Measurements from ENCODE around the gene PPP1CA.
"Not testable (repeated sequence)": the region's sequence is repeated elsewhere in the genome, so short reads cannot be mapped to it uniquely, and the experiment has no call there.

Gene PPP1CA

GRCh38 chr11:67434395-67434881, 32.8 kb upstream of the PPP1CA start:
- no peak for DNase-seq (ENCODE audit: low read depth)

- DNase-seq (ENCODE audit: low read depth), result no peak
Observed at GRCh38 chr11:67433536-67434394, 32.1 kb upstream of the PPP1CA start.

GRCh38 chr11:67432655-67433349, 31.1 kb upstream of the PPP1CA start:
- DNase-seq (ENCODE audit: low read depth), result no peak

DNA sequence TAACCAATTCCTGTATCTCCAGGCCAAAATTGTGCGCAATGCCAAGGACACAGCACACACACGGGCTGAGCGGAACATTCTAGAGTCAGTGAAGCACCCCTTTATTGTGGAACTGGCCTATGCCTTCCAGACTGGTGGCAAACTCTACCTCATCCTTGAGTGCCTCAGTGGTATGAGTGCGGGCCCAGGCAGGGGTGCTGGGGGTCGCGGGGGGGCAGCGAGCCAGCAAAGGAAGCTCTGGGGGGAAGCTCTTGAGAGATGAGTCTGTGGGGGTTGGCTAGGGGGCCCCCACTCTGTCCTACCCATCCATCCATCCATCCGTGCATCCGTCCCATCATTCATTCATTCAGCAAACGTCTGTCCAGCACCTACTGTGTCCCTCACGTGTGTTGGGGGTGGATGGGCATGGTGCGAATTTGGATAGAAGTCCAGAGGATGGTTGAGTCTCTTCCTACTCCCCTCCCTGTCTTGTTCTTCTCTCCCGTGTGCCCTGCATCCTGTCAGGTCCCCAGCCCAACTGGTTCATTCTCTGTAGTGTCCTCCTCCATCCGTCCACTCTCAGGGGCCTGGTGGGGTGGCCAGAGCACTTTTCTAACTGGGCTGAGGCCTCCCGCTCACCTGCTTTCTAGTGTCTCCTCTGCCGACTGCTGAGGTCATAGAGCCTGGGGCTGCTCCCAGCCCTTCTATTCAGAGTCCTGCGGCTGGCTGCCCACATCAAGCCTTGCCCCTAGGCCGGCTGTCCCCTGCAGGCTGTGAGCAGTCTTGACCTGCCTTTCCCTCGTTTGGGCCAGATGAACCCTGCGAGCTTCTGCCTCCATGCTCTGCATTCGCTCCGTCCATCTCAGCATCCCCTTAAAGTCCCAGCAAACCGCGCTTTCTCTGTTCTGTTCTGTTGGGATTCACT, 29.9 kb upstream of the PPP1CA start:
- no peak for DNase-seq (ENCODE audit: low read depth)

- DNase-seq (ENCODE audit: low read depth), result no peak
Observed at GRCh38 chr11:67429722-67430121, 28.1 kb upstream of the PPP1CA start.

DNA sequence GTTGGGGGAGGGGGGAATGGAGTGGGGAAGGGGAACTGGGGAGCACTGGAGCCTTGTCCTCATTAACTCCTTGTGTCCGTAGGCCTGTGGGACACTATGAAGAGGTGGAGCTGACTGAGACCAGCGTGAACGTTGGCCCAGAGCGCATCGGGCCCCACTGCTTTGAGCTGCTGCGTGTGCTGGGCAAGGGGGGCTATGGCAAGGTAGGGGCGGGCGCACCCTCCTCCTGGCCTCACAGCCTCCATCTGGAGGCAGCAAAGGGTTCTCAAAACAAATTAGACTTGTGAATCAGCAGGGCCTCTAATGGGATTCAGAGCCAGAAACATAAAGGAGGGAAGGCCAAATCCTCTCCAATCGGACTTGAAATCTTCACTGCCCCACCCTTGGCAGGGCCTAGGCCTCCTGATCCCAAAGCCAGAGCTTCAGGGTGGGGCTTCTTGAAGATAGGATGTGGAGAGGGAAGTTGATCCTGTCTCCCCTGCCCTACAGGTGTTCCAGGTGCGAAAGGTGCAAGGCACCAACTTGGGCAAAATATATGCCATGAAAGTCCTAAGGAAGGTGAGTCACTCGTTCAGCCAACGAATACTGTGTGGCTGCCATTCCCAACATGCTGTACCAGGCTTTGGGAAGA, 27.5 kb upstream of the PPP1CA start:
- no peak for DNase-seq (ENCODE audit: low read depth)

DNA sequence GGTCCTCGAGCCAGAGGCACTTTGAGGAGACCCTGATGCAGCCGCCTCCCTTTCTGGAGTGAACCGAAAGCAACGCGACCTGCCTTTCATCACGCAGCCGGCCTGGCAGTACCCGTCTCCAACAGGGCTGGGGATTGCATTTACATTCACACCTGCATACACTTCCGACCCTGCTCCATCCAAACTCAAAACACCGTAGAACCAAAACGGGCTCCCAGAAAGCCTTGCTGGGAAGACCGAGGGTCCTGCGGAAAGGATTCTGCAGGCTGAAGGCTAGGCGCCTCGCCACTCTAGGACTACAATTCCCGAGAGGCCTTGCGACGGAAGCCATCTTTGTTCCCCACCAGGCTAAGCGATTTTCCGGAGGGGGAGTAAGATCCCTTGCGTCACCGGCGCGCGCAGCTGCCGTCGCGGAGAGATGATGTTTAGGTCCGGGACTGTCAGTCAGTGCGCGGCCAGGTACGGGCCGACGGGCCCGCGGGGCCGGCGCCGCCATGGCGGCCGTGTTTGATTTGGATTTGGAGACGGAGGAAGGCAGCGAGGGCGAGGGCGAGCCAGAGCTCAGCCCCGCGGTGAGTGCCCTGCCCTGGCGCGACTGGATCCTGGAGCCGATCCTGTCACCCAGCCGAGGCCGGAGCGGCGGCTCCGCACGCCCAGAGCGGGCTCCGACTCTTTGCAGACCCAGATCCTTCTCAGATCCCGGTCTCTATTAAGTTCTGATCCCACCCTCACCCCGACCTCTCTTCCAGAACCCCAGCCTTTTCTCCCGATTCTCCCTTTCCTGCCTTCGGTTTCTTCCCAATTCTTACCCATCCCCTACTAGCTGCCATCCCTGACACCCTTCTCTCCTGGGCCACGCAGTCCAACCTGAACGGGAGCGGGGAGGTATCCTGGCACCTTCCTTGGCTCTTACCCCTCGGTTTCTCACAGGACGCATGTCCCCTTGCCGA, 26.7 kb upstream of the PPP1CA start, which contains the start of gene RPS6KB2:
Gene RPS6KB2 (plus strand): TSS at position 443 of the 950 bp plus-strand sequence. CDS start 52 bp downstream, at position 495.
- peak; percentile 100 for DNase-seq (ENCODE audit: low read depth)

DNA sequence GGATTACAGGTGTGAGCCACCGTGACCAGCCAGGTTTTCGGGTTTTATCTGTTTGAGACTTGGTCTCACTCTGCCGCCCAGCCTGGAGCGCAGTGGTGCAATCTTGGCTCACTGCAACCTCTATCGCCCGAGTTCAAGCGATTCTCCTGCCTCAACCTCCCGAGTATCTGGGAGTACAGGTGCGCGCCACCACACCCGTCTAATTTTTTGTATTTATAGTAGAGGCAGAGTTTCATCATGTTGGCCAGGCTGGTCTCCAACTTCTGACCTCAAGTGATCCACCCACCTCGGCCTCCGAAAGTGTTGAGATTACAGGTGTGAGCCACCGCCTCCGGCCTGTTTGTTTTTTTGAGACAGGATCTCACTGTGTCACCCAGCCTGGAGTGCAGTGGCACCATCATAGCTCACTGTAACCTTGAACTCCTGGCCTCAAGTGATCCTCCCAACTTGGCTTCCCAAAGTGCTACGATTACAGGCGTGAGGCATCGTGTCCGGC, 25.8 kb upstream of the PPP1CA start:
- DNase-seq (ENCODE audit: low read depth), result not testable (repeated sequence)

DNA sequence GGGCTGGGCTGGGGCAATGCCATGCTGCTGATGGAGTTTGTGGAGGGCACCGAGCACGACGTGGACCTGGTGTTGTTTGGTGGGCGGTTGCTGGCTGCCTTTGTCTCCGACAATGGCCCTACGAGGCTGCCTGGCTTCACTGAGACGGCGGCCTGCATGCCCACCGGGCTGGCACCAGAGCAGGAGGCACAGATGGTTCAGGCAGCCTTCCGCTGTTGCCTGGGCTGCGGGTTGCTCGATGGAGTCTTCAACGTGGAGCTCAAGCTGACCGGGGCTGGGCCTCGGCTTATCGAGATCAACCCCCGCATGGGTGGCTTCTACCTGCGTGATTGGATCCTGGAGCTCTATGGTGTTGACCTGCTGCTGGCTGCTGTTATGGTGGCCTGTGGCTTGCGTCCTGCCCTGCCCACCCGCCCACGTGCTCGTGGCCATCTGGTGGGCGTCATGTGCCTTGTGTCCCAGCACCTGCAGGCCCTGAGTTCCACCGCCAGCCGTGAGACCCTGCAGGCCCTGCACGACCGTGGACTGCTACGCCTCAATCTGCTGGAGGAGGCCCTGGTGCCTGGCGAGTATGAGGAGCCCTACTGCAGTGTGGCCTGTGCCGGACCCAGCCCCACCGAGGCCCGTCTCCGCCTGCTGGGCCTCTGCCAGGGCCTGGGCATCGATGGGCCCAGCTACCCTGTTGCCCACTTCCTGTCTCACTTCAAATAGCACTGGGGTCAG, 22.4 kb upstream of the PPP1CA start:
- DNase-seq (ENCODE audit: low read depth), result no peak

- DNase-seq (ENCODE audit: low read depth), result no peak
Observed at GRCh38 chr11:67423466-67423865, 21.8 kb upstream of the PPP1CA start.

DNA sequence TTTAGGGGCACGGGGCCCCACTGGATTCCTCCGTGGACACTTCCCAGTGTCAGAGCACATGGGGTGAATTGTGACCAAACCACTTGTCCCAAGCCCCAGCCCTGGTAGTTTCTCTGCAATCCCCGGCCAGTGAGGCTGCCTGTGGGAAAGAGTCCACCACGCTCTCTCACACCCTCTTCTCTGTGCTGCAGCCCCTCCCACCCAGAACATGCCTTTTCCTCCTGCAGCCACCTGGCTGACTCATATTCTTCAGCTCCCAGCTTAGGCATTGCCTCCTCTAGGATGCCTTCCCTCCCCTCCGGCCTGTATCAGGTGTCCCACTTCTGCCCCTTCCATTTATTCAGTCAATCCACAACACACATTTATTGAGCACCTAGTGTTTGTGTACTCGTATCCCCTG, 21.2 kb upstream of the PPP1CA start:
- DNase-seq (ENCODE audit: low read depth), result no peak

DNA sequence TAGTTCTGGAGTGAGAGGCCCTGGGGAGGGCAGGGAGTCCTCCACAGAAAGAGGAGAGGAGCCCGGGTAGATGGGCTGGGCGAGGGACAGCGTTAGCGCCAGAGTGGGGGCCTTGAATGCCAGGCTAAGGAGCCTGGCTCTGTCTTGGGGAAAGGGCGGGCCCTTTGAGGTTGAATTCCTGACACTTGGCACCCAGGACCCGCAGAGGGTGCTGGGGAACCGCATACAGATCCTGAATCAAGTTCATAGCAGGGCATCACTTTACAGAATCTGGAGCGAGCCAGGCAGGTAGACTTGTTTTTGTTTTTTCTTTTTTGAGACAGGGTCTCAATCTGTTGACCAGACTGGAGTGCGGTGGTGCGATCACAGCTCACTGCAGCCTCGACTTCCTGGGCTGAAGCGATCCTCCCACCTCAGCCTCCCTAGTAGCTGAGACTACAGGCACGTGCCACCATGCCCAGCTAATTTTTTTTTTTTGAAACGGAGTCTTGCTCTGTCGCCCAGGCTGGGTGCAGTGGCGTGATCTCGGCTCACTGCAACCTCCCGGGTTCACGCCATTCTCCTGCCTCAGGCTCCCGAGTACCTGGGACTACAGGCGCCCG, 19.9 kb upstream of the PPP1CA start:
- no peak for DNase-seq (ENCODE audit: low read depth)

DNA sequence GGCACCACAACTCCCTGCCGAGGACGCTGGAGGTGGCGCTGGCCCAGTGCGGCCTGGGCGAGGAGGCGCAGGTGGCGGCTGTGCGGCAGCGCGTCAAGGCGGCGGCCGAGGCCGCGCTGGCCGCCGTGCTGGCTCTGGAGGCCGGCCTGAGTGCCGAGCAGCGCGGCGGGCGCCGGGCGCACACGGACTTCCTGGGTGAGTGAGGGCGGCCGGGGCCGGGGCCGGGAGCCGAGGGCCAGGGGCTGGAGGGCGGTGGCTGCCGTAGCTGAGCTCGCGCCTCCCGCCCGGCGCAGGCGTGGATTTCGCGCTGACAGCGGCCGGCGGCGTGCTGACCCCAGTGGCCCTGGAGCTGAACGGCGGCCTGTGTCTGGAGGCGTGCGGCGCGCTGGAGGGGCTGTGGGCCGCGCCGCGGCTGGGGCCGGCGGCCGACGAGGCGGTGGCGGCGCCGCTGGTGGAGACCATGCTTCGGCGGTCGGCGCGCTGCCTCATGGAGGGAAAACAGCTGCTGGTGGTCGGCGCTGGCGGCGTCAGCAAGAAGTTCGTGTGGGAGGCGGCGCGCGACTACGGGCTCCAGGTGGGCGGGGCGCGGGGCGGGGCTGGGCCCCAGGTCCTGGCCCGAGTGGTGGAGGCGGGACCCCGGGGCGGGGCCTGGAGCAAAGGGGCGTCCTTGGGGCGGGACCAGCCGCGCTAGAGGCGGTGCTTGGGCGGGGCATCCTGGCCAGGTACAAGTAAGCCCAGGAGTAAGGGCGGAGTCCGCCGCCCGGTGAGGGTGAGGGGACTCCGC, 19.2 kb upstream of the PPP1CA start:
- peak; percentile 97 for DNase-seq (ENCODE audit: low read depth)

DNA sequence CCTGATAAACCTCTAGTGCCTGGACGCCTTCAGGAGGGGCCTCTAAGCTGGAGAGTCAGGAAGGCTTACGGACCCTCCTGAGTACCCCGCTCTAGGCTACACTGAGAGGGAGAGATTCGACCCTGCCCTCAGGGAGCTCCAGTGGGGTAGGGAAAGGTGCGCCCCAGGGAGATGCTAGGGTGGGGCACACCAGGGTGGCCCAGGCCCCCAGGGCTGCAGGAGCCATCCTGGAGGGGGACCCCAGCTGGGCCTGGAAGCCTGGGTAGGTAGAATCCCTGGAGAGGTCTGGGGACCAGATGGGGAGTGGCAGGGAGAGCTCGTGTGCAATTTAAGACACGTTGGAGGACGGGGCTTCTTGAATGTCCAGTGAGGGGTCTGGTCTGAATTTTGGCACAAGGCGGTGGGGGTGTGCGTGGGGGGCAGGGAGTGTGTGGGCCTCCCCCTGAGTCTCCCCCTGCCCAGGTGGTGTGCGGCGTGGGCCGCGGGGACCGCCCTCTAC, 18.5 kb upstream of the PPP1CA start:
- no peak for DNase-seq (ENCODE audit: low read depth)

DNA sequence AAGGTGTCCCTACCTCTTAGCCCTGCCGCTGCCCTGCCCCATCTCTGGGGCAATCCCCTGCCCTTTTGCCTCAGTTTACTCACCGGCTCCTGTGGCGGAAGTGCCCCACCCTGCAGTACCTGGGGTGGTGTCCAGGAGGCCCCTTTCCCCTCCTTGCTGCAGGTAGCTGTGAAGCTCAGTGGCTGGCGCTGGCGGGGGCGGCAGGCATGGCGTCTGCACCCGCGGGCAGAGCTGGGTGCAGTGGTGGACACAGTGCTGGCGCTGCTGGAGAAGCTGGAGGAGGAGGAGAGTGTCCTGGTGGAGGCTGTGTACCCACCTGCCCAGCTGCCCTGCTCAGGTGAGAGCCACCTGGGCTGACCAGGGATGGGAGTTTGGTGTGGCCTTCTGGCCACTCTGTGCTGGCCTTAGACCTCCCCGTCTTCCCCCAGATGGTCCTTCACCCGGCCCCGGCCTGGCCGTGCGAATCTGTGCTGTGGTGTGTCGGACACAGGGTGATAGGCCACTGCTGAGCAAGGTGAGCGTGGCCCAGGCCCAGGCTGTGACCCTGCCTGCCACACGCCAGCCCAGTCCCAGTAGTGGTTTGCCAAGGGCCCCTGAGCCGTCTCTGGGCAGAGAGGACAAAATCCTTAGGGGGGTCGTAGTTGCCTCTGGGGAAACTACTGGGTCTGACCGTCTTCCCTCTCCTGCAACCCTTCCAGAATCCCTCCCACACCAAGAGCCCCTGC, 17.8 kb upstream of the PPP1CA start:
- no peak for DNase-seq (ENCODE audit: low read depth)

DNA sequence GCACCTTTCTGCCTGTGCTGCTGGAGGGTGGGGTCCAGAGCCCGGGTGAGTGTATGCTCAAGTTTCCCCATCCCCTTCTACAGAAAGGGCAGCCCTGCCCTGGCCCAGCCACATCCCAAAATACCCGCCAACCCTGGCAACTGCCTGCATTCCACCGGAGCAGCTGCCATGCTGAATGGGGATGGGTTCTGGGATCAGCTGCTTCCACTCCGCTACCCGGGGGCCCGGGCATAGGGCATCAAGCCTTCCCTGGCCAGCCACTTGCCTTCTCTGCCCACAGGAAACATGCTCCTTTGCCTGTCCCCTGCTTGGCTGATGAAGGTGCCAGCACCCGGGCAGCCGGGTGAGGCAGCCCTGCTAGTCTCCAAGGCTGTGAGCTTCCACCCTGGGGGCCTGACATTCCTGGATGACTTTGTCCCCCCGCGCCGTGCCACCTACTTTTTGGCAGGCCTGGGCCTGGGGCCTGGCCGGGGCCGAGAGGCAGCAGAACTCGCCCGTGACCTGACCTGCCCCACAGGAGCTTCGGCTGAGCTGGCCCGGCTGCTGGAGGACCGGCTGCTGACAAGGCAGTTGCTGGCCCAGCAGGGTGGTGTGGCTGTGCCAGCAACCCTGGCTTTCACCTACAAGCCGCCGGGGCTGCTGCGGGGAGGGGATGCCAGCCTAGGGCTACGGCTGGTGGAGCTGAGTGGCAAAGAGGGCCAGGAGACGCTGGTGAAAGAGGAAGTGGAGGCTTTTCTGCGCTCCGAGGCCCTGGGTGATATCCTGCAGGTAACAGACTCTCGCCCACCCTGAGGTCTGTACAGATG, 17.0 kb upstream of the PPP1CA start:
- no peak for DNase-seq (ENCODE audit: low read depth)

GRCh38 chr11:67417425-67417824, 15.8 kb upstream of the PPP1CA start:
- DNase-seq (ENCODE audit: low read depth), result no peak

Measured in stimulated activated CD8-positive, alpha-beta memory T cell treated with anti-CD3 and anti-CD28 coated beads, Interleukin-12 subunit alpha, Interleukin-12 subunit beta, amount 100 ng/mL, for 1 hour (primary cell).